Measurements from ENCODE around the gene MYO7B. TPM values are rescaled to one million over a fixed set of nuclear protein-coding genes. Genes with fewer than 3 reads are reported as not detected.

Gene MYO7B
- total RNA-seq, 2 experiments from 2014 or later = 3.3 TPM; not detected in 1

DNA sequence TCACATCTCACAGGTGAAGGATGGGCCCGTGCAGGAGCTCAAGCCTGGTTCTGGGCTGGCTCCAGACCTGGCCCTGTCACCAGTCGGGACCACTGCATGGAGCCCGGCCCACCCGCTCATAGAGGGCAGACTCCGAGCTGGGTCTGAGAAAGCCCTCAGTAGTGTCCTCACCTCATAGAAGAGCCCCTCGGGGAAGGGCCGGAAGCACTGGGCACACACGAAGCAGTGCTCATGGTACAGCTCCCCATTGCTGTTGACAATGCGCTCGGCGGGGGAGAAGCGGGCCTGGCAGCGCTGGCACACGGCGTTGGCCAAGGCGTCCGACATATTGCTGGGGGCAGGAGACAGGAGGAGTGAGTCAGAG is 121.7 kb downstream of the MYO7B start:
- Histone ChIP-seq H3K79me2 (ENCODE audit: insufficient read depth, low read depth, low read length) (no peaks in the 10 kb centered on the region), H3K4me2 (ENCODE audit: low read length) (no peak overlapping the region), H3K4me1 (ENCODE audit: insufficient read depth, low read length, poor library complexity, severe bottlenecking) (no peaks in the 10 kb centered on the region), H3K36me3 (ENCODE audit: insufficient read depth, low read length) (no peaks in the 10 kb centered on the region), H3K4me3 (ENCODE audit: low read depth, low read length, poor library complexity, severe bottlenecking) (no peak overlapping the region), H4K20me1 (ENCODE audit: insufficient read depth, low read length) (no peaks in the 10 kb centered on the region), H3K9me2 (ENCODE audit: insufficient read depth, low read length) (no peaks in the 10 kb centered on the region), H3K9me3 (ENCODE audit: low read length) (no peaks in the 10 kb centered on the region; the same call in 1 of the 2 replicates), H2AFZ (ENCODE audit: low read length) (no peak overlapping the region), H3K27ac (ENCODE audit: low read depth, low read length, poor library complexity, severe bottlenecking) (no peak overlapping the region)
- intact Hi-C loops (cut with micrococcal nuclease; ENCODE audit: unreplicated experiment) = no loop called here
- DNase-seq (ENCODE audit: low spot score) = no peak
- CTCF ChIA-PET (ENCODE audit: unreplicated experiment) = no interaction called here
- POLR2A ChIA-PET = interaction anchor here (0.6 kb wide), 1 partner anchor 143 kb away, joined by 5 read pairs; no protein-coding TSS in a partner anchor
- no TSS peak for BruUV-seq (replicated peaks)
- no peak for TF ChIP-seq EZH2phosphoT487 (IDR thresholded peaks at IDR 0.05; ENCODE audit: borderline replicate concordance, low read depth, low read length)
- TF ChIP-seq, protein P1, sequence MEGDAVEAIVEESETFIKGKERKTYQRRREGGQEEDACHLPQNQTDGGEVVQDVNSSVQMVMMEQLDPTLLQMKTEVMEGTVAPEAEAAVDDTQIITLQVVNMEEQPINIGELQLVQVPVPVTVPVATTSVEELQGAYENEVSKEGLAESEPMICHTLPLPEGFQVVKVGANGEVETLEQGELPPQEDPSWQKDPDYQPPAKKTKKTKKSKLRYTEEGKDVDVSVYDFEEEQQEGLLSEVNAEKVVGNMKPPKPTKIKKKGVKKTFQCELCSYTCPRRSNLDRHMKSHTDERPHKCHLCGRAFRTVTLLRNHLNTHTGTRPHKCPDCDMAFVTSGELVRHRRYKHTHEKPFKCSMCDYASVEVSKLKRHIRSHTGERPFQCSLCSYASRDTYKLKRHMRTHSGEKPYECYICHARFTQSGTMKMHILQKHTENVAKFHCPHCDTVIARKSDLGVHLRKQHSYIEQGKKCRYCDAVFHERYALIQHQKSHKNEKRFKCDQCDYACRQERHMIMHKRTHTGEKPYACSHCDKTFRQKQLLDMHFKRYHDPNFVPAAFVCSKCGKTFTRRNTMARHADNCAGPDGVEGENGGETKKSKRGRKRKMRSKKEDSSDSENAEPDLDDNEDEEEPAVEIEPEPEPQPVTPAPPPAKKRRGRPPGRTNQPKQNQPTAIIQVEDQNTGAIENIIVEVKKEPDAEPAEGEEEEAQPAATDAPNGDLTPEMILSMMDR (conservative IDR thresholded peaks at IDR 0.05; ENCODE audit: low read length) = no peak

DNA sequence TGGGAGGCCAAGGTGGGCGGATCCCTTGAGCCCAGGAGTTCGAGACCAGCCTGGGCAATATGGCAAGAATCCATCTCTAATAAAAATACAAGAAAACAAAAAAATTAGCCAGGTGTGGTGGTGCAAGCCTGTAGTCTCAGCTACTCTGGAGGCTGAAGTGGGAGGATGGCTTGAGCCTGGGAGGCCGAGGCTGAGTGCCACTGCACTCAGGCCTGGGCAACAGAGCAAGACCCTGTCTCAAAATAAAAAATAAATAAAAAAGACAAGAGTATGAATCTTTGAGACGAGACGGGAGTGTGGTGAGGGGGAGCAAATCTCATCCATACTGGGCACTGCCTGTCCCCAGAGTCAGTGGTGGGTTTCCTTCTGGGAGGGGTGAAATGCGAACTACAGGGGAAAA is 122.7 kb downstream of the MYO7B start:
- Histone ChIP-seq H3K36me3 (ENCODE audit: insufficient read depth, low read length) (no peaks in the 10 kb centered on the region), H4K20me1 (ENCODE audit: insufficient read depth, low read length) (no peaks in the 10 kb centered on the region), H3K27ac (ENCODE audit: low read depth, low read length, poor library complexity, severe bottlenecking) (no peak overlapping the region), H3K79me2 (ENCODE audit: insufficient read depth, low read depth, low read length) (no peaks in the 10 kb centered on the region), H3K4me3 (ENCODE audit: low read depth, low read length, poor library complexity, severe bottlenecking) (no peak overlapping the region), H3K4me2 (ENCODE audit: low read length) (no peak overlapping the region), H3K4me1 (ENCODE audit: insufficient read depth, low read length, poor library complexity, severe bottlenecking) (no peaks in the 10 kb centered on the region), H2AFZ (ENCODE audit: low read length) (no peak overlapping the region), H3K9me3 (ENCODE audit: low read length) (no peaks in the 10 kb centered on the region; the same call in 1 of the 2 replicates), H3K9me2 (ENCODE audit: insufficient read depth, low read length) (no peaks in the 10 kb centered on the region)
- TF ChIP-seq EZH2phosphoT487 (IDR thresholded peaks at IDR 0.05; ENCODE audit: borderline replicate concordance, low read depth, low read length) = no peak
- TF ChIP-seq, protein P1 (conservative IDR thresholded peaks at IDR 0.05; ENCODE audit: low read length) = no peak
- ChIA-PET CTCF (ENCODE audit: unreplicated experiment) (no interaction called here), POLR2A (no interaction called here)
- DNase-seq (ENCODE audit: low spot score) = no peak
- intact Hi-C loops (cut with micrococcal nuclease; ENCODE audit: unreplicated experiment) = no loop called here
- no TSS peak for BruUV-seq (replicated peaks)

DNA sequence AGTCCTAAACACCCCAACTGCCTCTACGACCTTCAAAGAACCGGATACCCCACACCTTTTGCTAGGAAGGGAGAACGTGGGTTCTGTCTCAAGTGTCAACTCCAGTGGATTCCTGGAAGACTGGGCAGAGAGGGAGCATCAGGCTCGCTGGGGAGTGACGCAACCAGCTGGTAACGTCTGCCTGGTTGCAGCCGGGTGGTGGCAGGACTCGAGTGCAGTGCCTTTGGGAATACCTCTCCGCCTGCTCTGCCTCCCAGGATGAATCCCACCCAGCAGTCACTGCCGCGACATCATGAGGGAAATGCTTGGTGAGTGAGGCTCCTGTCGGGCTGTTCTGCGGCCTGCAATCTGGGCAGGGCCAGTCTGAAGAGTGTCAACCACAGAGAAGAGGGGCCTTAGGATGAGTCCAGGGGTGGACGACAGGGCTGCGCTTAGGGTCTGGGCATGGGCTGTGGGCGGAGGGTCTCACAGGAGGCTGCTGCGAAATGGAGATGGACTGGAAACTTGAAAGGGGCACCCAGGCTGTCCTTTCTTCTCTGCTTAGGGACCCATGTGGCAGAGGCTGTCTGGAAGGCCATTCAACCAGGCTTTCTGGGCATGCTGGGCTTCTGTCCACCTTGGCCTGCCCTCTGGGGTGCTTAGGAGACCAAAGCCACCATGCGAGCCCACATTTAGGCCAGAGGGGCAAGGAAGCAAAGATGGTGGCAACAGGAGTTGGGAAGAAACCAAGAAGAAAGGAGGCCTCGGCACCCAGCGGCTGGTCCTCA is 123.3 kb downstream of the MYO7B start:
- H3K9me3 ChIP-seq (ENCODE audit: low read length) = no peaks in the 10 kb centered on the region; the same call in 1 of the 2 replicates
- TF ChIP-seq EZH2phosphoT487 (IDR thresholded peaks at IDR 0.05; ENCODE audit: borderline replicate concordance, low read depth, low read length) = no peak
- TF ChIP-seq, protein P1 (conservative IDR thresholded peaks at IDR 0.05; ENCODE audit: low read length) = no peak
- H4K20me1 ChIP-seq (ENCODE audit: insufficient read depth, low read length) = no peaks in the 10 kb centered on the region
- H3K4me3 ChIP-seq (ENCODE audit: low read depth, low read length, poor library complexity, severe bottlenecking) = no peak overlapping the region
- no peak overlapping the region for H3K27ac ChIP-seq (ENCODE audit: low read depth, low read length, poor library complexity, severe bottlenecking)
- DNase-seq (ENCODE audit: low spot score) = no peak
- intact Hi-C loops (cut with micrococcal nuclease; ENCODE audit: unreplicated experiment) = no loop called here
- no peak overlapping the region for H2AFZ ChIP-seq (ENCODE audit: low read length)
- no peaks in the 10 kb centered on the region for H3K36me3 ChIP-seq (ENCODE audit: insufficient read depth, low read length)
- H3K79me2 ChIP-seq (ENCODE audit: insufficient read depth, low read depth, low read length) = no peaks in the 10 kb centered on the region
- H3K4me1 ChIP-seq (ENCODE audit: insufficient read depth, low read length, poor library complexity, severe bottlenecking) = no peaks in the 10 kb centered on the region
- BruUV-seq (replicated peaks) = no TSS peak
- no peaks in the 10 kb centered on the region for H3K9me2 ChIP-seq (ENCODE audit: insufficient read depth, low read length)
- ChIA-PET POLR2A (no interaction called here), CTCF (ENCODE audit: unreplicated experiment) (no interaction called here)
- H3K4me2 ChIP-seq (ENCODE audit: low read length) = no peak overlapping the region
